ENCODE measurements around the gene EP400.

EP400 gene

DNA sequence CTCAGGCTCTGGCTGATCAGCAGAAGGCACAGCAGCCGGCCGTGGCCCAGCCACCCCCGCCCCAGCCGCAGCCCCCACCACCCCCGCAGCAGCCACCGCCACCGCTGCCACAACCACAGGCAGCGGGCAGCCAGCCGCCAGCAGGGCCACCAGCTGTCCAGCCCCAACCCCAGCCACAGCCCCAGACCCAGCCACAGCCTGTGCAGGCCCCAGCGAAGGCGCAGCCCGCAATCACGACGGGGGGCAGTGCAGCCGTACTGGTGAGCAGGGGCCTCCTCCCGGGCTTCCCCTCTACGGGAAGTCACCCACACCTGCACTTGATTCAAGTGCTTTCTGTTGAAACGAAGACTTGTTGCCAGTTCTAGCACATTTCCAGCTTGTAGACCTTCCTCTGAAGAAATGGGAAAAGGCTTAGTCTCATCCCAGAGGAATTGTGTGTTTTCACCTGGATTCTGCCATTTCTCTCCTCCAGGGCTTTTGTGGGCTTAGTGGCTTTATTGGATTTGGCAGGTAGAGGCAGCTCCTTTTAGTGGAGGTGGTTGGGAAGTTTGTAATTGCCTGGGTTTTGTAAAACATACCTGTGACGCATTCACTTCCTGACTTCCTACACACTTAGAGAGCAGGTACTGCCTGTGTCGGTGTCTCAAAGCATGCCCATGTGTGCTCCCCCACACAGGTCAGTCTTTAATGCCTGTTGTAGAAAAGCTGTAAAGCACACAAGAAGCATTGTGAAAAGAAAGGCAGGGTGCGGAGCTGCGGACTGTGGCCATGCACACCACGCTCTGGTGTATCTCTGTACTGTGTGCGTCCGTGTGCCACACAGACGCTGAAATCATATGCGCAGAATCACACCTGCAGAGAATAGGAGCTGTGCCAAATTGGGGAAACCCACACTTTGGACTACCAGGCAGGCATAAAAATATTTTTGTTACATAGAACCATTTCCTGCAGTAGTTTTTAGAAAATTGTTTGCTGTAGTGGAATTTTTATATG, 103.9 kb downstream of the EP400 start:
- H3K27ac ChIP-seq: no peak overlapping the region
- DNase-seq (ENCODE audit: low spot score): no peak

DNA sequence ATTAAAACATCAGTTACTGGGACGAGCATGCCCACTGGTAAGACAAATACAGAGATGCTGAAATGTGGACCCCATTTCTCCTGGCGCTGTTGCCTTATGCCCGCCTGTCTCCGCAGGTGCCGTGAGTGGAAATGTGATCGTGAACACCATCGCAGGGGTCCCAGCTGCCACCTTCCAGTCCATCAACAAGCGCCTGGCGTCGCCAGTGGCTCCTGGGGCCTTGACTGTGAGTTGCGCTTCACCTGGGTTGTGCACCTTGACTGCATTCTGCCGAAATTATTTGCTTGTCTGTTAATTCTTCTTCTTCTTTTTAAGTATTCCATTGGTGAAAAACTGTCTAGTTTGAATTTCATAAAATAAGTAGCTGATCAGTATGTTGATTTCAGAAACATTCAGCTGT, 105.2 kb downstream of the EP400 start:
- TF ChIP-seq, protein P1, sequence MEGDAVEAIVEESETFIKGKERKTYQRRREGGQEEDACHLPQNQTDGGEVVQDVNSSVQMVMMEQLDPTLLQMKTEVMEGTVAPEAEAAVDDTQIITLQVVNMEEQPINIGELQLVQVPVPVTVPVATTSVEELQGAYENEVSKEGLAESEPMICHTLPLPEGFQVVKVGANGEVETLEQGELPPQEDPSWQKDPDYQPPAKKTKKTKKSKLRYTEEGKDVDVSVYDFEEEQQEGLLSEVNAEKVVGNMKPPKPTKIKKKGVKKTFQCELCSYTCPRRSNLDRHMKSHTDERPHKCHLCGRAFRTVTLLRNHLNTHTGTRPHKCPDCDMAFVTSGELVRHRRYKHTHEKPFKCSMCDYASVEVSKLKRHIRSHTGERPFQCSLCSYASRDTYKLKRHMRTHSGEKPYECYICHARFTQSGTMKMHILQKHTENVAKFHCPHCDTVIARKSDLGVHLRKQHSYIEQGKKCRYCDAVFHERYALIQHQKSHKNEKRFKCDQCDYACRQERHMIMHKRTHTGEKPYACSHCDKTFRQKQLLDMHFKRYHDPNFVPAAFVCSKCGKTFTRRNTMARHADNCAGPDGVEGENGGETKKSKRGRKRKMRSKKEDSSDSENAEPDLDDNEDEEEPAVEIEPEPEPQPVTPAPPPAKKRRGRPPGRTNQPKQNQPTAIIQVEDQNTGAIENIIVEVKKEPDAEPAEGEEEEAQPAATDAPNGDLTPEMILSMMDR (IDR thresholded peaks at IDR 0.05): no peak
- H3K27ac ChIP-seq: no peak overlapping the region
- H3K4me3 ChIP-seq: no peak overlapping the region
- DNase-seq (ENCODE audit: low spot score): no peak

More for the DNA sequence above, 103.9 kb downstream of the EP400 start:
- H3K4me3 ChIP-seq: no peak overlapping the region
- TF ChIP-seq, protein P1 (IDR thresholded peaks at IDR 0.05): no peak

- no peak overlapping the region for H3K4me3 ChIP-seq
- TF ChIP-seq, protein P1 (IDR thresholded peaks at IDR 0.05): no peak
- DNase-seq (ENCODE audit: low spot score): no peak
- H3K27ac ChIP-seq: no peak overlapping the region
Observed at GRCh38 chr12:132055535-132056096, 105.9 kb downstream of the EP400 start.

DNA sequence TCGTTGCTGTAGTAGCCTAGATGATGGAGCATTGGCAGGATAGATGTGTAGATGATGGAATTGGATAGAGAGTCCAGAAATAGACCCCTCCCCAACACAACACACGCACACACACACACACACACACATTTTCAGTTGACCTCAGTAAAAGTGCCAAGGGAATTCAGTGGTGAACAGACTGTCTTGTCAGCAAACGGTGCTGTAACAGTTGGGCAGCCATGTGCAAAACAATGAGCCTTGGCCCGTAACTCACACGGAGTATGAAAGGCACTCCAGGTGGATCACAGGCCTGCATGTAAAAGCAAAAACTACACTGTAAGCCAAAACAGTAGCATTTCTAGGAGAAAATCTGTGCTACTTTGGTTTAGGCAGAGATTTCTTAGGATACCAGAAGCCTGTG, 106.6 kb downstream of the EP400 start:
- Histone ChIP-seq H3K27ac (no peak overlapping the region), H3K4me3 (no peak overlapping the region)
- DNase-seq (ENCODE audit: low spot score): no peak
- TF ChIP-seq, protein P1 (IDR thresholded peaks at IDR 0.05): no peak

- Histone ChIP-seq H3K27ac (no peak overlapping the region), H3K4me3 (no peak overlapping the region)
- TF ChIP-seq, protein P1 (IDR thresholded peaks at IDR 0.05): no peak
- no peak for DNase-seq (ENCODE audit: low spot score)
Observed at GRCh38 chr12:132056951-132057350, 107.2 kb downstream of the EP400 start.

DNA sequence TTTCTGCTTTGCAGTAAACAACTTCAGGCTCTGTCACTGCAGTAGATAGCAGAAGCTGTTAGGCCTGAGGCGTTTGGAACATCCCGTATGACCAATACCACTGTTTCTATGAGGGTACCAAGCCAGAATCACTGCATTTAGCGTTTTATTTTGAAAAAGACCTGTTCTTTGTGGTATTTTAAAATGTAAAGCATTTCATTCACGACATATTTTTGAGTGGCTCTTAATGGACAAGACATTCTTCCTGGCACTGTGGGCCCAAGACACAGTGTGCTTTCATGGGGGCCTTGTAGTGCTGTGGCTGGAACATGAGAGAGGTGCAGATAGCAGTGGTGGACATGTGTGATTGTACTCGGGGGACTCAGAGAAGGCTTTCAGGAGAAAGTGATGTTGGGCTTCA, 107.9 kb downstream of the EP400 start:
- TF ChIP-seq, protein P1 (IDR thresholded peaks at IDR 0.05): no peak
- H3K4me3 ChIP-seq: no peak overlapping the region
- H3K27ac ChIP-seq: no peak overlapping the region
- no peak for DNase-seq (ENCODE audit: low spot score)
